Neural progenitor cell (in vitro differentiated cells): ENCODE measurements around the gene BDH2. TPM values are rescaled to one million over a fixed set of nuclear protein-coding genes. Genes with fewer than 3 reads are reported as not detected.

Experiments
- DNase-seq: peaks from one replicate; pipeline ENCODE4 v3.0.0-alpha.2; 2016; ENCODE audit warnings: low spot score
- H2AFZ ChIP-seq: fragments of 200-600 bp; sonication (generic); replicated peaks from 2 replicates; pipeline ENCODE4 v1.6.1; 2016; ENCODE audit warnings: antibody characterized with exemption
- H3F3A ChIP-seq: fragments of 200-600 bp; sonication (generic); 2 replicates; pipeline ENCODE4 v1.6.1; 2016; ENCODE audit warnings: antibody characterized with exemption, low read depth
- H3K27ac ChIP-seq: fragments of 200-600 bp; sonication (generic); 2 replicates; pipeline ENCODE4 v1.5.1; 2016; ENCODE audit warnings: mild to moderate bottlenecking
- H3K27me3 ChIP-seq: fragments of 200-600 bp; sonication (generic); 2 replicates; pipeline ENCODE4 v1.6.1; 2016; ENCODE audit warnings: mild to moderate bottlenecking, moderate library complexity
- H3K36me3 ChIP-seq: fragments of 200-600 bp; sonication (generic); 2 replicates; pipeline ENCODE4 v1.5.1; 2016
- H3K4me1 ChIP-seq: fragments of 200-600 bp; sonication (generic); 2 replicates; pipeline ENCODE4 v1.6.1; 2016; ENCODE audit warnings: mixed run types
- H3K4me2 ChIP-seq: fragments of 200-600 bp; sonication (generic); 2 replicates; pipeline ENCODE4 v1.6.1; 2016
- H3K4me3 ChIP-seq: fragments of 200-600 bp; sonication (generic); 2 replicates; pipeline ENCODE4 v1.5.1; 2016
- H3K79me2 ChIP-seq: fragments of 200-600 bp; sonication (generic); 2 replicates; pipeline ENCODE4 v1.6.1; 2016; ENCODE audit warnings: low read depth
- H3K9ac ChIP-seq: fragments of 200-600 bp; sonication (generic); 2 replicates; pipeline ENCODE4 v1.6.1; 2016
- H3K9me3 ChIP-seq: fragments of 200-600 bp; sonication (generic); 2 replicates; pipeline ENCODE4 v1.5.1; 2016; ENCODE audit warnings: low read depth
- H4K20me1 ChIP-seq: fragments of 200-600 bp; sonication (generic); 2 replicates; pipeline ENCODE4 v1.6.1; 2016; ENCODE audit warnings: low read depth
- H3K27ac Mint-ChIP-seq: 3 replicates; pipeline ENCODE4 v1.8.0; 2021; ENCODE audit warnings: mixed read lengths
- H3K27me3 Mint-ChIP-seq: 2 replicates; pipeline ENCODE4 v1.8.0; 2022; ENCODE audit warnings: low read depth, mild to moderate bottlenecking, inconsistent platforms, moderate library complexity, mixed read lengths; ENCODE audit not compliant: insufficient read depth
- H3K36me3 Mint-ChIP-seq: 3 replicates; pipeline ENCODE4 v1.8.0; 2021; ENCODE audit warnings: mixed read lengths
- H3K4me1 Mint-ChIP-seq: 3 replicates; pipeline ENCODE4 v1.8.0; 2021; ENCODE audit warnings: mixed read lengths
- H3K4me3 Mint-ChIP-seq: 3 replicates; pipeline ENCODE4 v1.8.0; 2021; ENCODE audit warnings: mild to moderate bottlenecking, moderate library complexity, mixed read lengths
- H3K9me3 Mint-ChIP-seq: 3 replicates; pipeline ENCODE4 v1.8.0; 2020; ENCODE audit warnings: mixed read lengths
- CTCF ChIP-seq: fragments of 200-600 bp; sonication (generic); IDR thresholded peaks from 2 replicates; pipeline ENCODE4 v1.5.1; 2017; ENCODE audit warnings: antibody characterized with exemption, mild to moderate bottlenecking
- EZH2 ChIP-seq: fragments of 200-600 bp; sonication (generic); IDR thresholded peaks from 2 replicates; pipeline ENCODE4 v1.6.1; 2017; ENCODE audit warnings: antibody characterized with exemption, mild to moderate bottlenecking, moderate library complexity
- EZH2phosphoT487 ChIP-seq: fragments of 200-600 bp; sonication (generic); IDR thresholded peaks from 2 replicates; pipeline ENCODE4 v1.6.1; 2017; ENCODE audit warnings: antibody characterized with exemption
- total RNA-seq: library from RNA; depleted of rRNA; stranded (reverse); fragments of >200 nt; gene quantifications from 2 replicates; pipeline ENCODE4 v1.2.3, GENCODE V29; 2015; ENCODE audit warnings: low replicate concordance

Gene BDH2
- total RNA-seq, 1 donor from 2014 or later = 95.3 TPM

- Mint-ChIP-seq H3K4me3 (no peak overlapping the region), H3K9me3 (no peaks in the 10 kb centered on the region), H3K27ac (no peak overlapping the region), H3K27me3 (peaks cover 2% of the 10 kb centered on the region), H3K4me1 (no peaks in the 10 kb centered on the region), H3K36me3 (peaks cover 20% of the 10 kb centered on the region)
- Histone ChIP-seq H2AFZ (no peak overlapping the region), H3K4me3 (no peak overlapping the region), H3F3A (no peaks in the 10 kb centered on the region), H3K9ac (no peak overlapping the region), H4K20me1 (no peaks in the 10 kb centered on the region), H3K27ac (no peak overlapping the region), H3K27me3 (no peaks in the 10 kb centered on the region), H3K9me3 (no peaks in the 10 kb centered on the region), H3K4me1 (no peaks in the 10 kb centered on the region), H3K4me2 (no peak overlapping the region), H3K79me2 (no peaks in the 10 kb centered on the region), H3K36me3 (peaks cover 25% of the 10 kb centered on the region)
- no peak for DNase-seq
- no peak for TF ChIP-seq EZH2
- no peak for TF ChIP-seq EZH2phosphoT487
- TF ChIP-seq CTCF = no peak
Observed at GRCh38 chr4:103123114-103123513, 23.5 kb upstream of the BDH2 start.

DNA sequence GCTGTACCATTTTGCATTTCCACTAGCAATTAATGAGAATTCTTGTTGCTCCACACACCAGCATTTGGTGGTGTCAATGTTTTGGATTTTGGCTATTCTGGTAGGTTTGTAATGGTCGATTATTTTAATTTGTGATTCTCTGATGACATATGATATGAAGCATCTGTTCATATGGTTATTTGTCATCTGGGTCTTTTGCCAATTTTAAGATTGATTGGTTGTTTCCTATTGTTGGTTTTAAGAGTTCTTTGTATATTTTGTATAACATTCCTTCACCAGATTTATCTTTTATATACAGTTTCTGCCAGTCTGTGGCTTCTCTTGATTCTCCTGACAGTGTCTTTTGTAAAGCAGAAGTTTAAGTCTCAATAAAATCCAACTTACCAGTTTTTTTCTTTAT is 18.5 kb upstream of the BDH2 start:
- no peak overlapping the region for H3K27ac Mint-ChIP-seq
- Histone ChIP-seq H3F3A (peaks cover 18% of the 10 kb centered on the region), H3K27me3 (no peaks in the 10 kb centered on the region), H3K27ac (no peak overlapping the region), H3K9me3 (no peaks in the 10 kb centered on the region), H3K4me2 (no peak overlapping the region), H4K20me1 (no peaks in the 10 kb centered on the region), H3K36me3 (peaks cover 40% of the 10 kb centered on the region), H3K4me1 (no peaks in the 10 kb centered on the region), H3K9ac (no peak overlapping the region), H2AFZ (no peak overlapping the region), H3K4me3 (no peak overlapping the region), H3K79me2 (no peaks in the 10 kb centered on the region)
- no peaks in the 10 kb centered on the region for H3K9me3 Mint-ChIP-seq
- TF ChIP-seq CTCF (no peak), EZH2phosphoT487 (no peak), EZH2 (no peak)
- H3K36me3 Mint-ChIP-seq = peaks cover 13% of the 10 kb centered on the region
- DNase-seq = no peak
- H3K4me3 Mint-ChIP-seq = no peak overlapping the region
- H3K4me1 Mint-ChIP-seq = no peaks in the 10 kb centered on the region
- peaks cover 2% of the 10 kb centered on the region for H3K27me3 Mint-ChIP-seq

DNA sequence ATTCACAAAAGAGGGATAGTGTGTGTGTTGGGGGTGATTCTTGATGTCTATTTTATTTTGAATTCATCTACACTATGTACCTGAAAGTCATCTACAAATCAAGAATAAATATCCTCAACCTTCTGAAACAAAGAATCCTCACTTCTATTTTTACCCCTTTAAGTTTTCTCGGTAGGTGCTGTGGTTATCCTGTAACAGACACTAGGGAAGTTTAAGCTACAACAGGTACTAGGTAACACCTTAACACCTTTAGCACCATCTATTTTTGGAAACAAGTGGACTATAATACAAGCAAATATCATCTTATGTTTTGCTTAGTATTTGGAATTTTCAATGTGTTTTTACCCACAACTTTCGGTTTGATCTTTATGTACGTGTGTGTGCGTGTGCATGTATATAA is 12.0 kb upstream of the BDH2 start:
- peaks cover 25% of the 10 kb centered on the region for H3K36me3 ChIP-seq
- no peak for DNase-seq
- no peaks in the 10 kb centered on the region for H3K79me2 ChIP-seq
- H3K36me3 Mint-ChIP-seq = peaks cover 22% of the 10 kb centered on the region
- no peaks in the 10 kb centered on the region for H3K27me3 ChIP-seq
- no peak overlapping the region for H3K27ac Mint-ChIP-seq
- H3K27me3 Mint-ChIP-seq = no peaks in the 10 kb centered on the region
- H3F3A ChIP-seq = peaks cover 21% of the 10 kb centered on the region
- no peaks in the 10 kb centered on the region for H3K9me3 Mint-ChIP-seq
- no peaks in the 10 kb centered on the region for H4K20me1 ChIP-seq
- no peak overlapping the region for H3K4me2 ChIP-seq
- H3K4me3 ChIP-seq = no peak overlapping the region
- H3K4me1 ChIP-seq = no peaks in the 10 kb centered on the region
- no peaks in the 10 kb centered on the region for H3K4me1 Mint-ChIP-seq
- no peaks in the 10 kb centered on the region for H3K9me3 ChIP-seq
- no peak overlapping the region for H3K27ac ChIP-seq
- no peak overlapping the region for H3K4me3 Mint-ChIP-seq
- H2AFZ ChIP-seq = no peak overlapping the region
- no peak overlapping the region for H3K9ac ChIP-seq
- TF ChIP-seq EZH2 (no peak), EZH2phosphoT487 (no peak), CTCF (no peak)
